PC-3 (cell line): ENCODE measurements around the gene PARP1. TPM values are rescaled to one million over a fixed set of nuclear protein-coding genes. Genes with fewer than 3 reads are reported as not detected.

Experiments
- ATAC-seq: fragments of 200-7000 bp; cut with Tn5 transposase; 2 replicates; pipeline ENCODE4 v1.9.1; 2020; ENCODE audit warnings: mild to moderate bottlenecking, moderate library complexity
- BruUV-seq: library from RNA; stranded (reverse); fragments of 400-500 nt; replicated peaks from 2 replicates; lab custom pipeline; 2021; lab: Mats Ljungman, UMichigan
- CTCF ChIA-PET: fragments of 300-600 bp; sonication (Branson Sonifier 250); formaldehyde crosslinking; loops from one replicate; lab custom pipeline; 2022; ENCODE audit warnings: antibody characterized with exemption; lab: Charles Lee
- POLR2A ChIA-PET: fragments of 300-600 bp; sonication (Branson Sonifier 250); formaldehyde crosslinking; loops from one replicate; lab custom pipeline; 2022; ENCODE audit warnings: antibody characterized with exemption; ENCODE audit not compliant: unreplicated experiment; lab: Charles Lee
- DNase-seq: peaks from one replicate; pipeline ENCODE4 v3.0.0-alpha.2; 2015
- H2AFZ ChIP-seq: fragments of 300-600 bp; sonication (generic); 2 replicates; pipeline ENCODE4 v1.6.0; 2016; ENCODE audit warnings: antibody characterized with exemption, low read length
- H3F3A ChIP-seq: fragments of 300-600 bp; sonication (generic); one replicate; pipeline ENCODE4 v1.6.0; 2017; ENCODE audit warnings: antibody characterized with exemption, low read length, control low read depth, mild to moderate bottlenecking; ENCODE audit not compliant: unreplicated experiment
- H3K27ac ChIP-seq: fragments of 300-600 bp; sonication (generic); 2 replicates; pipeline ENCODE4 v1.5.1; 2016; ENCODE audit warnings: mild to moderate bottlenecking, low read length
- H3K27me3 ChIP-seq: fragments of 300-600 bp; sonication (generic); 2 replicates; pipeline ENCODE4 v1.6.1; 2016; ENCODE audit warnings: low read length, mixed read lengths
- H3K36me3 ChIP-seq: fragments of 300-600 bp; sonication (generic); 2 replicates; pipeline ENCODE4 v1.6.1; 2016; ENCODE audit warnings: low read depth, mixed run types, low read length, mixed read lengths
- H3K4me1 ChIP-seq: fragments of 300-600 bp; sonication (generic); 2 replicates; pipeline ENCODE4 v1.5.1; 2016; ENCODE audit warnings: low read length; ENCODE audit not compliant: insufficient read depth
- H3K4me2 ChIP-seq: fragments of 300-600 bp; sonication (generic); 2 replicates; pipeline ENCODE4 v1.6.0; 2016; ENCODE audit warnings: low read length
- H3K4me3 ChIP-seq: fragments of 300-600 bp; sonication (generic); 2 replicates; pipeline ENCODE4 v1.5.1; 2016; ENCODE audit warnings: mild to moderate bottlenecking, low read length, mixed read lengths
- H3K79me2 ChIP-seq: fragments of 300-600 bp; sonication (generic); 2 replicates; pipeline ENCODE4 v1.6.1; 2017; ENCODE audit warnings: low read length, mixed read lengths
- H3K9ac ChIP-seq: fragments of 300-600 bp; sonication (generic); 2 replicates; pipeline ENCODE4 v1.6.0; 2016; ENCODE audit warnings: mild to moderate bottlenecking, low read length
- H3K9me2 ChIP-seq: fragments of 300-600 bp; sonication (generic); replicated peaks from 2 replicates; pipeline ENCODE4 v1.6.1; 2016; ENCODE audit warnings: mixed run types, low read length, mixed read lengths
- H3K9me3 ChIP-seq: fragments of 300-600 bp; sonication (generic); 2 replicates; pipeline ENCODE4 v1.6.1; 2016; ENCODE audit warnings: low read length, mixed read lengths
- H4K20me1 ChIP-seq: fragments of 300-600 bp; sonication (generic); 2 replicates; pipeline ENCODE4 v1.6.1; 2016; ENCODE audit warnings: low read length, mixed read lengths
- EZH2 ChIP-seq: fragments of 300-600 bp; sonication (generic); IDR thresholded peaks from one replicate; pipeline ENCODE4 v1.6.1; 2017; ENCODE audit warnings: antibody characterized with exemption, mild to moderate bottlenecking, low read length; ENCODE audit not compliant: unreplicated experiment
- EZH2phosphoT487 ChIP-seq: fragments of 300-600 bp; sonication (generic); IDR thresholded peaks from 2 replicates; pipeline ENCODE4 v1.6.1; 2018; ENCODE audit warnings: mild to moderate bottlenecking, antibody characterized with exemption, low read length, borderline replicate concordance
- intact Hi-C: fragments of 100-400 bp; cut with micrococcal nuclease; formaldehyde crosslinking; loops from 2 replicates; pipeline ENCODE4 v1.9.0; 2023
- total RNA-seq: library from RNA; depleted of rRNA; stranded (reverse); fragments of >200 nt; gene quantifications from 2 replicates; pipeline ENCODE4 v1.2.3, GENCODE V29; 2014
- TF ChIP-seq, protein P1 (sequence below): fragments of 300-600 bp; sonication (generic); conservative IDR thresholded peaks from 2 replicates; pipeline ENCODE4 v1.5.1; 2017; ENCODE audit warnings: antibody characterized with exemption, low read depth, mild to moderate bottlenecking, low read length

The PARP1 gene
- total RNA-seq, 1 experiment from 2014 or later = 538 TPM

DNA sequence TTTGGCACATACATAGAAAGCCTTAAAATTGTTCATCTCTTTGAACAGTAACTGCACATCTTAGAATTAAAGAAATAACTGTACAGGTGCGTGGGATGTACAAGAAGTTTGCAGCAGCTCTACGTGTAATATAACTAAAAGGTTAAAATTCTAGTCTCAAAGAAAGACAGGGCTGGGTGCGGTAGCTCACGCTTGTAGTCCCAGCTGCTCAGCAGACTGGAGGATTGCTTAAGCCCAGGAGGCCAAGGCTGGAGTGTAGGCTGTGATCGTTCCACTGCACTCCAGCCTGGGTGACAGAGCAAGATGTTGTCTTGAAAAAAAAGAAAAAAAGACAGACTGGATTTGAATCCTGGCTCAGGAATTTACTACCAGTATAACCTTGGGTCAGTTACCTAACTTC is 13.4 kb downstream of the PARP1 start:
- no peak overlapping the region for H3K27ac ChIP-seq
- no peak overlapping the region for H3K4me3 ChIP-seq
- peaks cover 77% of the 10 kb centered on the region for H3K36me3 ChIP-seq
- H3F3A ChIP-seq = no peaks in the 10 kb centered on the region
- POLR2A ChIA-PET = no interaction called here
- H3K9me2 ChIP-seq = no peaks in the 10 kb centered on the region
- H3K9ac ChIP-seq = no peak overlapping the region
- H3K4me1 ChIP-seq = no peaks in the 10 kb centered on the region
- no TSS peak for BruUV-seq
- ATAC-seq (no peak), DNase-seq (no peak)
- no peak overlapping the region for H3K4me2 ChIP-seq
- peaks cover 16% of the 10 kb centered on the region for H4K20me1 ChIP-seq
- no peak for TF ChIP-seq EZH2phosphoT487
- TF ChIP-seq, protein P1, sequence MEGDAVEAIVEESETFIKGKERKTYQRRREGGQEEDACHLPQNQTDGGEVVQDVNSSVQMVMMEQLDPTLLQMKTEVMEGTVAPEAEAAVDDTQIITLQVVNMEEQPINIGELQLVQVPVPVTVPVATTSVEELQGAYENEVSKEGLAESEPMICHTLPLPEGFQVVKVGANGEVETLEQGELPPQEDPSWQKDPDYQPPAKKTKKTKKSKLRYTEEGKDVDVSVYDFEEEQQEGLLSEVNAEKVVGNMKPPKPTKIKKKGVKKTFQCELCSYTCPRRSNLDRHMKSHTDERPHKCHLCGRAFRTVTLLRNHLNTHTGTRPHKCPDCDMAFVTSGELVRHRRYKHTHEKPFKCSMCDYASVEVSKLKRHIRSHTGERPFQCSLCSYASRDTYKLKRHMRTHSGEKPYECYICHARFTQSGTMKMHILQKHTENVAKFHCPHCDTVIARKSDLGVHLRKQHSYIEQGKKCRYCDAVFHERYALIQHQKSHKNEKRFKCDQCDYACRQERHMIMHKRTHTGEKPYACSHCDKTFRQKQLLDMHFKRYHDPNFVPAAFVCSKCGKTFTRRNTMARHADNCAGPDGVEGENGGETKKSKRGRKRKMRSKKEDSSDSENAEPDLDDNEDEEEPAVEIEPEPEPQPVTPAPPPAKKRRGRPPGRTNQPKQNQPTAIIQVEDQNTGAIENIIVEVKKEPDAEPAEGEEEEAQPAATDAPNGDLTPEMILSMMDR = no peak
- TF ChIP-seq EZH2 = no peak
- intact Hi-C loops = no loop called here
- CTCF ChIA-PET = interaction anchor here (0.5 kb wide), 1 partner anchor 290 kb away, joined by 3 read pairs; no protein-coding TSS in a partner anchor
- no peaks in the 10 kb centered on the region for H3K9me3 ChIP-seq
- H3K27me3 ChIP-seq = no peaks in the 10 kb centered on the region
- peaks cover 77% of the 10 kb centered on the region for H3K79me2 ChIP-seq
- no peak overlapping the region for H2AFZ ChIP-seq

DNA sequence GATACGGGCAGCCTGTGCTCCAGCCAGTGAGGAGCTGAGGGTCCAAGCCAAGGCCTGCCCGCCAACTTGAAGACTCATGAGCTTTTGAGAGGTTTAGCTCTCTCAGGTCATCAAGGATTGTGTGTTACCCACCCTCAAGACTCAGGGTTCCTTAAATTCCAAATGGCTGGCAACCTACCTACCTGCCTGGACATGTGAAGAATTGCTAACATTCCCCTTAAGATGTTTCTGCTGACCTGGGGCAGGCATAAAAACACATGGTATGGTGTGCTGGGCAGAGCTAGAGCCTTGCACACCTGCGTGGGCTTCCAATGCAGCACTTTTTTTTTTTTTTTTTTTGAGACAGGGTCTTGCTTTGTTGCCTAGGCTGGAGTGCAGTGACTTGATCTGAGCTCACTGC is 17.2 kb downstream of the PARP1 start:
- intact Hi-C loops = no loop called here
- Histone ChIP-seq H3K4me1 (no peaks in the 10 kb centered on the region), H3K79me2 (peaks cover 42% of the 10 kb centered on the region), H3K4me3 (no peak overlapping the region), H3K27me3 (no peaks in the 10 kb centered on the region), H3K9ac (no peak overlapping the region), H3K9me3 (no peaks in the 10 kb centered on the region), H3K4me2 (no peak overlapping the region), H4K20me1 (peaks cover 11% of the 10 kb centered on the region; the same call in 1 of the 2 replicates), H3F3A (no peaks in the 10 kb centered on the region), H3K9me2 (no peaks in the 10 kb centered on the region), H3K36me3 (peaks cover 85% of the 10 kb centered on the region), H3K27ac (no peak overlapping the region), H2AFZ (no peak overlapping the region)
- ChIA-PET CTCF (no interaction called here), POLR2A (no interaction called here)
- TF ChIP-seq, protein P1 = no peak
- no peak for TF ChIP-seq EZH2phosphoT487
- TF ChIP-seq EZH2 = no peak
- BruUV-seq = no TSS peak
- ATAC-seq (no peak), DNase-seq (no peak)

DNA sequence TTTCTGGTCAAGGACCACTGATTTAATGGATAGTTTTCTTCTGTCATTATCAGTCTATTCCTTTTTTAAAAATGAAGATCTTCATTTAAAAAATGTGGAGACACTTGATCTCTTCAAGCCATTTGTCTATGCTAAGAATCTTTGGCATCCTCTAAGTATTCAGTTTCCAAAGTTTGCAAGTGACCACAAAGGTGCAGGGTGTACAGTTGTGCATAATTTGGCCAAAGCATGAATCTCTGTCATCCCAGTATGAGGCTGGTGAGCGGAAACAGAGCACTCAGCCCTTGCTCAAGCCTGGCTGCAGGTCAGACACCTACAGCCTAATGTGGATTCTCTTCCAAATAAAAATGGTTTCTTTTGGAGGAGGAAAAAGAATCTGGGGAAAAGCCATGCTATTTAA is 19.8 kb downstream of the PARP1 start:
- H3K4me3 ChIP-seq = no peak overlapping the region
- CTCF ChIA-PET = no interaction called here
- H4K20me1 ChIP-seq = no peaks in the 10 kb centered on the region
- ATAC-seq (no peak), DNase-seq (no peak)
- intact Hi-C loops = no loop called here
- no peaks in the 10 kb centered on the region for H3F3A ChIP-seq
- POLR2A ChIA-PET = no interaction called here
- peaks cover 18% of the 10 kb centered on the region for H3K79me2 ChIP-seq
- TF ChIP-seq EZH2 (no peak), EZH2phosphoT487 (no peak)
- TF ChIP-seq, protein P1 = no peak
- H2AFZ ChIP-seq = no peak overlapping the region
- peaks cover 93% of the 10 kb centered on the region for H3K36me3 ChIP-seq
- no peak overlapping the region for H3K27ac ChIP-seq
- H3K9me2 ChIP-seq = no peaks in the 10 kb centered on the region
- no peaks in the 10 kb centered on the region for H3K27me3 ChIP-seq
- no peak overlapping the region for H3K4me2 ChIP-seq
- no peak overlapping the region for H3K9ac ChIP-seq
- BruUV-seq = no TSS peak
- H3K9me3 ChIP-seq = no peaks in the 10 kb centered on the region
- H3K4me1 ChIP-seq = no peaks in the 10 kb centered on the region
